NCI-H2029 (cell line): Measurements from ENCODE around the gene KCNJ16.

ENCODE experiments used
- DNase-seq: peaks from one replicate; lab custom pipeline; 2025; lab: John Stamatoyannopoulos, UW

Gene KCNJ16

GRCh38 chr17:70070305-70071027 is 4.6 kb upstream of the KCNJ16 start:
- DNase-seq, result no peak

DNA sequence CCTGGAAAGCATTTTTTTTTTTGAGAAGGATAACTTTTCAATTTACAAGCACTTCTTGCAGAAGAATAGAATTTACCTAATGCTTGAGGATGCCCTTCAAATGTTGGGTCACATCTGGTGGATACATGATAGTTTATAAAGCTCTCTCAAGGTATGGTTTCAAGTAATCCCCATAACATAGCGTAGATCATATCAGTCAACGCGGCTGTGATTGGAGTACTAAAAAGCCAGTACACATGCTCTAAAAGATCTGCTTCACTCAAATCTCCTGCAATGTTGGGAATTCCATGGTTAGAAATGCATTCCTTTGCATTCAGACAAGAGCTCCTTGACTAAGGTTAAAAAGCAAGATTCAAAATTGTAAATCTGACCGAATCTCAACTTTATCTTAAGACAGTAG is 3.9 kb upstream of the KCNJ16 start:
- DNase-seq, result no peak

DNA sequence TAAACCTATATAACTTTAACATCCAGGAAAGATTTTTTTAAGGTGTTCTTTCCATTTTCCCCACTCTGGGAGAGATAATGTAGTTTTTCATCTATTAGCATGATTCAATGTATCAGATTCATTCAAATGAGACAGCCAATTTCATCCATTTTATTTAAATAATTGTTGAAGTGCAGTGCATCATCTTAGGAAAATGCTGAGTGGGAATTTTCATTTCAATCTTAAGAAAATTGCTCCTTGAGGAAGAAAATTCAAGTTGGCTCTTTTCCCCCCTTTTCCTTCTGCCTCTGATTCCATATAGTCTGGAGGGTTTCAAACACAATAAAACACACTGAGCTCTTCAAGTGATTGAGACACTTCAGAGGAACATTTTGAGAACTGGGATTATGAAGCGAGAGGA is 3.4 kb upstream of the KCNJ16 start:
- DNase-seq, result no peak

- no peak for DNase-seq
These were observed 2.3 kb upstream of the KCNJ16 start for GRCh38 chr17:70072546-70073309.

- no peak for DNase-seq
These were observed 1.7 kb upstream of the KCNJ16 start for GRCh38 chr17:70073310-70073709.

- no peak for DNase-seq
These were observed 1.2 kb upstream of the KCNJ16 start for GRCh38 chr17:70073799-70074198.

GRCh38 chr17:70074236-70074830 is 692 bp upstream of the KCNJ16 start:
- no peak for DNase-seq

DNA sequence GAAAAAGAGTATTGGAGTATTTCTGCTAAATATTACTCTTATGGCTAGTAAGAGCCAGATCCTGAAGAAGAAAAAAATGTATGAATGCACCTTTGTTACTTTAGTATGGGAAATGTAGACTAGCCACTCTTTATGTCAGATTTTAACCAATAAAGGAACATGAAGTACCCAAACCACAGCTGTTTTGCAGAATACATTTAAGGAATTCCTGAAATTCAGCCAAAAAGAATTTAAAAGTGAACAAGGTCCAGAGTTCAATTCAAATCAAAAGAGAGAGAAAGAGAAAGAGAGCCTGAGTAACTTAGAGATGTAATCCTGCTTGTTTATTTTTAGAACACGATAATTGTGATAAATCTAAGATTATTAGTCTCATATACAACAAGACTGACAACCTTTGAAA is 1.2 kb downstream of the KCNJ16 start:
- no peak for DNase-seq

- DNase-seq, result no peak
These were observed 1.8 kb downstream of the KCNJ16 start for GRCh38 chr17:70076831-70077230.

- DNase-seq, result no peak
These were observed 3.5 kb downstream of the KCNJ16 start for GRCh38 chr17:70078549-70078948.

DNA sequence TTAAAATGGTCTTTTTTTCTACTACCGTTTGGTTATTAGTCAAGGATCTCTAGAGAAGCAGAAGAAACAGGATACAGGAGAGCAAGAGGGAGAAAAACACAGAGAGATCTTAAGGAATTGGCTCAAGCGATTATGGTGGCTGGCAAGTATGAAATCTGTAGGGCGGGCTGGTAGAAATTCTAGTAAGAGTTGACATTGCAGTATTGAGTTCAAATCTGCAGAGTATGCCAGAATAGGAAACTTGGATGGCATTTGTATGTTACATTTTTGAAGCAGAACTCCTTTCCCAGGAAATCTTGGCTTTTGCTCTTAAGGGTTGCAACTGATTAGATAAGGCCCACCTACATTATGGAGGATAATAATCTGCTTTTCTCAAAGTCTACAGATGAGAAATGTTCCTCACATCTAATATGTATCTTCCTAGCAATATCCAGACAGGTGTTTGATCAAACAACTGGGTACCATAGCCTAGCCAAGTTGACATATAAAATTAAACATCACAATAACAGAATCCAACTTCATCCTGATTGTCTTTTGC is 4.0 kb downstream of the KCNJ16 start:
- no peak for DNase-seq

GRCh38 chr17:70080541-70081347 is 5.7 kb downstream of the KCNJ16 start:
- no peak for DNase-seq

DNA sequence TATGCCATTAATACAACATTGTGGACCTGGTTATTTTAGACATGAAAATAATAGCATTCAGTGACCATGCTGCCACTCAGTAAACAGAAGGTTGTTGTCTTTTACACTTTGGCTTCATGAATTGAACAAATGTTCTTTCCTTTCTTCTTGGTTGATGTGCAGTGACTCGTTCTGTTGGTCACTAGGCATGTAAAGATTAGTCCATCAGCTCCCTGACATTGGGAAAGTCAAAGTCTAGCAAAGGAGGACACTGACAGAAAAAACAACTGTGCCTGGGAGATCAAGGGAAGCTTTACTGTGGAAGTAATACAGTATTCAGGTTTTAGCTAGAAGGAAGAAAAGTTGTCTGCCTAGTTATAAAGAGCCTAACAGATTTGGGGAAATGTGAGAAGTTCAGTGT is 6.9 kb downstream of the KCNJ16 start:
- DNase-seq, result no peak

- no peak for DNase-seq
These were observed 9.5 kb downstream of the KCNJ16 start for GRCh38 chr17:70084476-70084875.

GRCh38 chr17:70086516-70086915 is 11.5 kb downstream of the KCNJ16 start:
- DNase-seq, result no peak

GRCh38 chr17:70089513-70090148 is 14.6 kb downstream of the KCNJ16 start:
- no peak for DNase-seq

GRCh38 chr17:70091005-70091568 is 16.1 kb downstream of the KCNJ16 start:
- DNase-seq, result no peak

GRCh38 chr17:70091696-70092095 is 16.7 kb downstream of the KCNJ16 start:
- no peak for DNase-seq

DNA sequence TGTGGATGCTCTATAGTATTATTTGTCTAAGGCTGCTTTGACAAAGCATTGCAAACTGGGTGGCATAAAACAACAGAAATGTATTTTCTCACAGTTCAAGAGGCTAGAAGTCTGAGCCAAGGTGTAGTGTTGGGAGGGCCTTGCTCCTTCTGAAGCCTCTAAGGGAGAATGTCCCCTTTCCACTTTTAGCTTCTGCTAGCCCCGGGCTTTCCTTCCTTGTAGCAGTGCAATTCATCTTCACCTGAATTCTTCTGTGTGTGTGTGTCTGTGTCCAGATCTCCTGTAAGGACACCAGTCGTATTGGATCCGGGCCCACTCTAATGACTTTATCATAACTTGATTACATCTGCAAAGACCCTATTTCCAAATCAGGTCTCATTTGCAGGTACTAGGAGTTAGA is 18.1 kb downstream of the KCNJ16 start:
- no peak for DNase-seq

- DNase-seq, result no peak
These were observed 20.4 kb downstream of the KCNJ16 start for GRCh38 chr17:70095455-70095854.

GRCh38 chr17:70096861-70097260 is 21.8 kb downstream of the KCNJ16 start:
- DNase-seq, result no peak
